HEK293 (cell line): ENCODE measurements around the gene SUCNR1.
"Not testable (repeated sequence)": the region's sequence is repeated elsewhere in the genome, so short reads cannot be mapped to it uniquely, and the experiment has no call there.

Experiments used
- CTCF ChIA-PET: fragments of 350-600 bp; formaldehyde crosslinking; extraction: SDS; loops from one replicate; lab custom pipeline; 2021; ENCODE audit warnings: antibody characterized with exemption; lab: Yijun Ruan, JAX
- POLR2A ChIA-PET: fragments of 300-600 bp; formaldehyde crosslinking; extraction: SDS; loops from one replicate; lab custom pipeline; 2020; ENCODE audit warnings: antibody characterized with exemption, inconsistent platforms; lab: Yijun Ruan, JAX
- H3K27ac ChIP-seq: fragments of 200-500 bp; sonication (Bioruptor generic); 2 replicates; pipeline ENCODE4 v1.5.1; 2014; ENCODE audit warnings: low read depth, low read length, control low read depth, inconsistent platforms; ENCODE audit errors: extremely low read depth
- H3K36me3 ChIP-seq, 2 experiments: fragments of 200-500 bp in 1 of 2; sonication (Bioruptor generic) in 1 of 2; 1 replicate in 1 of 2; 2 replicates in 1 of 2; pipeline ENCODE4 v1.5.1; 2014 to 2017; ENCODE audit warnings: inconsistent platforms in 2 of 2, low read length in 2 of 2; ENCODE audit not compliant: control insufficient read depth in 2 of 2, insufficient read depth in 1 of 2
- H3K4me1 ChIP-seq: fragments of 200-500 bp; sonication (Bioruptor generic); 2 replicates; pipeline ENCODE4 v1.5.1; 2014; ENCODE audit warnings: mild to moderate bottlenecking, low read length, inconsistent platforms; ENCODE audit not compliant: control insufficient read depth, insufficient read depth
- H3K4me3 ChIP-seq: 2 replicates; pipeline ENCODE4 v1.5.1; 2011; ENCODE audit warnings: low read depth, mild to moderate bottlenecking, control low read depth, low read length, moderate library complexity
- H3K9me3 ChIP-seq: fragments of 200-500 bp; sonication (Bioruptor generic); 2 replicates; pipeline ENCODE4 v1.5.1; 2014; ENCODE audit warnings: low read depth, low read length, inconsistent platforms; ENCODE audit not compliant: control insufficient read depth, insufficient read depth
- BCL11A ChIP-seq: fragments of 450-650 bp; formaldehyde crosslinking; IDR thresholded peaks from 2 replicates; pipeline ENCODE4 v1.5.1; 2016; ENCODE audit warnings: low read depth, missing biosample characterization, missing genetic modification characterization
- KLF9 ChIP-seq: fragments of 450-650 bp; formaldehyde crosslinking; IDR thresholded peaks from 2 replicates; pipeline ENCODE4 v1.5.1; 2016; ENCODE audit warnings: missing biosample characterization, missing genetic modification characterization, low read depth
- RBAK ChIP-seq: fragments of 450-650 bp; formaldehyde crosslinking; IDR thresholded peaks from 2 replicates; pipeline ENCODE4 v1.5.1; 2016; ENCODE audit warnings: missing biosample characterization, missing genetic modification characterization
- SP3 ChIP-seq: fragments of 450-650 bp; formaldehyde crosslinking; IDR thresholded peaks from 2 replicates; pipeline ENCODE4 v1.5.1; 2016; ENCODE audit warnings: missing biosample characterization, missing genetic modification characterization
- ZNF10 ChIP-seq: fragments of 450-650 bp; formaldehyde crosslinking; IDR thresholded peaks from 2 replicates; pipeline ENCODE4 v1.5.1; 2017; ENCODE audit warnings: missing biosample characterization, missing genetic modification characterization
- ZNF2 ChIP-seq: fragments of 450-650 bp; formaldehyde crosslinking; IDR thresholded peaks from 2 replicates; pipeline ENCODE4 v1.5.1; 2016; ENCODE audit warnings: missing biosample characterization, missing genetic modification characterization
- ZNF248 ChIP-seq: fragments of 450-650 bp; formaldehyde crosslinking; IDR thresholded peaks from 2 replicates; pipeline ENCODE4 v1.5.1; 2017; ENCODE audit warnings: missing biosample characterization, missing genetic modification characterization
- ZNF266 ChIP-seq: fragments of 450-650 bp; formaldehyde crosslinking; IDR thresholded peaks from 2 replicates; pipeline ENCODE4 v1.5.1; 2016; ENCODE audit warnings: missing biosample characterization, missing genetic modification characterization, low read depth
- ZNF341 ChIP-seq: fragments of 450-650 bp; formaldehyde crosslinking; IDR thresholded peaks from 2 replicates; pipeline ENCODE4; 2016; ENCODE audit warnings: low read depth, missing biosample characterization, missing genetic modification characterization
- ZNF600 ChIP-seq: fragments of 450-650 bp; formaldehyde crosslinking; IDR thresholded peaks from 2 replicates; pipeline ENCODE4 v1.5.1; 2016; ENCODE audit warnings: missing biosample characterization, missing genetic modification characterization
- ZNF610 ChIP-seq: fragments of 450-650 bp; formaldehyde crosslinking; IDR thresholded peaks from 2 replicates; pipeline ENCODE4 v1.5.1; 2016; ENCODE audit warnings: missing biosample characterization, missing genetic modification characterization, borderline replicate concordance
- ZNF707 ChIP-seq: fragments of 450-650 bp; formaldehyde crosslinking; IDR thresholded peaks from 2 replicates; pipeline ENCODE4 v1.5.1; 2016; ENCODE audit warnings: missing biosample characterization, missing genetic modification characterization
- TF ChIP-seq, protein P1 (sequence below): fragments of 450-650 bp; formaldehyde crosslinking; IDR thresholded peaks from 2 replicates; pipeline ENCODE4 v1.5.1; 2016; ENCODE audit warnings: missing biosample characterization, missing genetic modification characterization
- TF ChIP-seq, protein P2 (sequence below): fragments of 450-650 bp; formaldehyde crosslinking; IDR thresholded peaks from 2 replicates; pipeline ENCODE4 v1.5.1; 2016; ENCODE audit warnings: missing biosample characterization, missing genetic modification characterization
- TF ChIP-seq, protein P3 (sequence below): fragments of 450-650 bp; formaldehyde crosslinking; IDR thresholded peaks from 2 replicates; pipeline ENCODE4 v1.5.1; 2016; ENCODE audit warnings: missing biosample characterization, missing genetic modification characterization

The SUCNR1 gene

DNA sequence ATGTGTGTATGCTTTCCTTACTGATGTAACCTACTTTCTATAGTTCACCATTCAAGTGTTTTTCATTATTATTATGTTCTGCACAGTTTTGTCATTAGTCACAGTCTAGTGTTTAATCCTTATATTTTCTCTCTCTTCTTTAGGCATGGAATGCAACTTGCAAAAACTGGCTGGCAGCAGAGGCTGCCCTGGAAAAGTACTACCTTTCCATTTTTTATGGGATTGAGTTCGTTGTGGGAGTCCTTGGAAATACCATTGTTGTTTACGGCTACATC is 6.9 kb downstream of the SUCNR1 start (continued):
- TF ChIP-seq, protein P1, sequence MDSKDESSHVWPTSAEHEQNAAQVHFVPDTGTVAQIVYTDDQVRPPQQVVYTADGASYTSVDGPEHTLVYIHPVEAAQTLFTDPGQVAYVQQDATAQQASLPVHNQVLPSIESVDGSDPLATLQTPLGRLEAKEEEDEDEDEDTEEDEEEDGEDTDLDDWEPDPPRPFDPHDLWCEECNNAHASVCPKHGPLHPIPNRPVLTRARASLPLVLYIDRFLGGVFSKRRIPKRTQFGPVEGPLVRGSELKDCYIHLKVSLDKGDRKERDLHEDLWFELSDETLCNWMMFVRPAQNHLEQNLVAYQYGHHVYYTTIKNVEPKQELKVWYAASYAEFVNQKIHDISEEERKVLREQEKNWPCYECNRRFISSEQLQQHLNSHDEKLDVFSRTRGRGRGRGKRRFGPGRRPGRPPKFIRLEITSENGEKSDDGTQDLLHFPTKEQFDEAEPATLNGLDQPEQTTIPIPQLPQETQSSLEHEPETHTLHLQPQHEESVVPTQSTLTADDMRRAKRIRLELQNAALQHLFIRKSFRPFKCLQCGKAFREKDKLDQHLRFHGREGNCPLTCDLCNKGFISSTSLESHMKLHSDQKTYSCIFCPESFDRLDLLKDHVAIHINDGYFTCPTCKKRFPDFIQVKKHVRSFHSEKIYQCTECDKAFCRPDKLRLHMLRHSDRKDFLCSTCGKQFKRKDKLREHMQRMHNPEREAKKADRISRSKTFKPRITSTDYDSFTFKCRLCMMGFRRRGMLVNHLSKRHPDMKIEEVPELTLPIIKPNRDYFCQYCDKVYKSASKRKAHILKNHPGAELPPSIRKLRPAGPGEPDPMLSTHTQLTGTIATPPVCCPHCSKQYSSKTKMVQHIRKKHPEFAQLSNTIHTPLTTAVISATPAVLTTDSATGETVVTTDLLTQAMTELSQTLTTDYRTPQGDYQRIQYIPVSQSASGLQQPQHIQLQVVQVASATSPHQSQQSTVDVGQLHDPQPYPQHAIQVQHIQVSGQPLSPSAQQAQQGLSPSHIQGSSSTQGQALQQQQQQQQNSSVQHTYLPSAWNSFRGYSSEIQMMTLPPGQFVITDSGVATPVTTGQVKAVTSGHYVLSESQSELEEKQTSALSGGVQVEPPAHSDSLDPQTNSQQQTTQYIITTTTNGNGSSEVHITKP = no peak
- no peak for TF ChIP-seq RBAK (tag by site-specific recombination)

DNA sequence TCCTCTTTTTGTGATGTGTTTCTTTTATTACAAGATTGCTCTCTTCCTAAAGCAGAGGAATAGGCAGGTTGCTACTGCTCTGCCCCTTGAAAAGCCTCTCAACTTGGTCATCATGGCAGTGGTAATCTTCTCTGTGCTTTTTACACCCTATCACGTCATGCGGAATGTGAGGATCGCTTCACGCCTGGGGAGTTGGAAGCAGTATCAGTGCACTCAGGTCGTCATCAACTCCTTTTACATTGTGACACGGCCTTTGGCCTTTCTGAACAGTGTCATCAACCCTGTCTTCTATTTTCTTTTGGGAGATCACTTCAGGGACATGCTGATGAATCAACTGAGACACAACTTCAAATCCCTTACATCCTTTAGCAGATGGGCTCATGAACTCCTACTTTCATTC is 7.7 kb downstream of the SUCNR1 start:
- CTCF ChIA-PET = no interaction called here
- Histone ChIP-seq H3K4me1 (no peaks in the 10 kb centered on the region), H3K9me3 (no peaks in the 10 kb centered on the region), H3K36me3 (no peaks in the 10 kb centered on the region), H3K27ac (no peak overlapping the region), H3K4me3 (no peak overlapping the region)
- POLR2A ChIA-PET = no interaction called here
- TF ChIP-seq ZNF600 (tag by site-specific recombination) = no peak
- TF ChIP-seq, protein P1 = no peak
- no peak for TF ChIP-seq KLF9 (tag by site-specific recombination)
- TF ChIP-seq, protein P2, sequence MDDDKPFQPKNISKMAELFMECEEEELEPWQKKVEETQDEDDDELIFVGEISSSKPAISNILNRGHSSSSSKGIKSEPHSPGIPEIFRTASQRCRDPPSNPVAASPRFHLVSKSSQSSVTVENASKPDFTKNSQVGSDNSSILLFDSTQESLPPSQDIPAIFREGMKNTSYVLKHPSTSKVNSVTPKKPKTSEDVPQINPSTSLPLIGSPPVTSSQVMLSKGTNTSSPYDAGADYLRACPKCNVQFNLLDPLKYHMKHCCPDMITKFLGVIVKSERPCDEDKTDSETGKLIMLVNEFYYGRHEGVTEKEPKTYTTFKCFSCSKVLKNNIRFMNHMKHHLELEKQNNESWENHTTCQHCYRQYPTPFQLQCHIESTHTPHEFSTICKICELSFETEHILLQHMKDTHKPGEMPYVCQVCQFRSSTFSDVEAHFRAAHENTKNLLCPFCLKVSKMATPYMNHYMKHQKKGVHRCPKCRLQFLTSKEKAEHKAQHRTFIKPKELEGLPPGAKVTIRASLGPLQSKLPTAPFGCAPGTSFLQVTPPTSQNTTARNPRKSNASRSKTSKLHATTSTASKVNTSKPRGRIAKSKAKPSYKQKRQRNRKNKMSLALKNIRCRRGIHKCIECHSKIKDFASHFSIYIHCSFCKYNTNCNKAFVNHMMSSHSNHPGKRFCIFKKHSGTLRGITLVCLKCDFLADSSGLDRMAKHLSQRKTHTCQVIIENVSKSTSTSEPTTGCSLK = no peak
- TF ChIP-seq ZNF610 (tag by site-specific recombination) = no peak
- TF ChIP-seq, protein P3, sequence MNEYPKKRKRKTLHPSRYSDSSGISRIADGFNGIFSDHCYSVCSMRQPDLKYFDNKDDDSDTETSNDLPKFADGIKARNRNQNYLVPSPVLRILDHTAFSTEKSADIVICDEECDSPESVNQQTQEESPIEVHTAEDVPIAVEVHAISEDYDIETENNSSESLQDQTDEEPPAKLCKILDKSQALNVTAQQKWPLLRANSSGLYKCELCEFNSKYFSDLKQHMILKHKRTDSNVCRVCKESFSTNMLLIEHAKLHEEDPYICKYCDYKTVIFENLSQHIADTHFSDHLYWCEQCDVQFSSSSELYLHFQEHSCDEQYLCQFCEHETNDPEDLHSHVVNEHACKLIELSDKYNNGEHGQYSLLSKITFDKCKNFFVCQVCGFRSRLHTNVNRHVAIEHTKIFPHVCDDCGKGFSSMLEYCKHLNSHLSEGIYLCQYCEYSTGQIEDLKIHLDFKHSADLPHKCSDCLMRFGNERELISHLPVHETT (tag by site-specific recombination) = no peak
- TF ChIP-seq BCL11A (tag by site-specific recombination) = no peak
- TF ChIP-seq ZNF341 (tag by site-specific recombination) = no peak
- TF ChIP-seq ZNF248 (tag by site-specific recombination) = no peak
- no peak for TF ChIP-seq ZNF10 (tag by site-specific recombination)
- TF ChIP-seq ZNF707 (tag by site-specific recombination) = no peak
- no peak for TF ChIP-seq ZNF266
- no peak for TF ChIP-seq ZNF2 (tag by site-specific recombination)
- TF ChIP-seq SP3 (tag by site-specific recombination) = no peak

DNA sequence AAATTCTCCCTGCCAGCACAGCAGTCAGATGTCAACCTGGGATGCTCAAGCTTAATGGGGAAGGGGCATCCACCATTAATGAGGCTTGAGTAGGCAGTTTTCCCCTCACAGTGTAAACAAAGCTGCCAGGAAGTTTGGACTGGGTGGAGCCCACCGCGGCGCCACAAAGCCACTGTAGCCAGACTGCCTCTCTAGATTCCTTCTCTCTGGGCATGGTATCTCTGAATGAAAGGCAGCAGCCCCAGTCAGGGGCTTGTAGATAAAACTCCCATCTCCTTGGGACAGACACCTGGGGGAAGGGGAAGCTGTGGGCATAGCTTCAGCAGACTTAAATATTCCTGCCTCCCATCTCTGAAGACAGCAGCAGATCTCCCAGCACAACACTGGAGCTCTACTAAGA is 12.0 kb downstream of the SUCNR1 start:
- H3K27ac ChIP-seq, H3K4me3 ChIP-seq, CTCF ChIA-PET, H3K36me3 ChIP-seq, H3K4me1 ChIP-seq, POLR2A ChIA-PET, H3K9me3 ChIP-seq: not testable (repeated sequence)

DNA sequence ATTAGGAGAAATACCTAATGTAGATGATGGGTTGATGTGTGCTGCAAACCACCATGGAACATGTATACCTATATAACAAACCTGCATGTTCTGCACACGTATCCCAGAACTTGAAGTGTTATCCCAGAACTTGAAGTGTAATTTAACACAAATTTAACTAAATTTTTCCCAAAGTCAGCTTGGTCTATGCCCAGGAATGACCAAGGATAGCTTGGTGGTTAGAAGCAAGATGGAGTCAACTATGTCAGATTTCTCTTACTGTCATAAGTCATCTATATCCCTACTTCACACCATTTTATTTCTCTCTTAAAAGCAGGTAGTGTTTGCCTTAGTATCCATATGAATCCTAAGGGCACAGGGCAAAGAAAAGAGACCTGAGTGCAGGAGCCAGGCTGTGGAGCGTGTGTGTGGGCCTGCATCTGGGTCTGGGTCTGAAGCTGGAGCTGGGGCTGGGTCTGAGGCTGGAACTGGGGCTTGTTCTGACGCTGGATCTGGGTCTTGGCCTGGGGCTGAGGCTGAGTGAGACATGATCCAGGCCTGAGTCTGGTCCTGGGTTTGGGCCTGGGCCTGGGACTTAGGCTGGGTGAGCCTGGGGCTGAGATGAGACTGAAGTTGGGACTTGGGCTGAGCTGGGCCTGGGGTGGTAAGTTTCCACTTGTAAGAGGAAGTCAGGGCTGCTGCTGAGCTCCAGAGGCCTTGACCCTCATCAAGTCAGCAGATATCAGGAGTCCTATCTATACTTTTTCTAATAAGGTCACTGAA is 14.2 kb downstream of the SUCNR1 start:
- not testable (repeated sequence) for H3K36me3 ChIP-seq, H3K9me3 ChIP-seq, H3K4me1 ChIP-seq, H3K27ac ChIP-seq, H3K4me3 ChIP-seq
- ChIA-PET CTCF (interaction anchor here (0.7 kb wide), 1 partner anchor 420 kb away, joined by 4 read pairs; no protein-coding TSS in a partner anchor), POLR2A (interaction anchor here (0.7 kb wide), 1 partner anchor 947 kb away, joined by 7 read pairs; the partner anchor contains the start of gene P2RY1)
